GM23248 (cell line): ENCODE results near the gene BRME1.

ENCODE experiments used
- EZH2 ChIP-seq: fragments of 200-600 bp; sonication (generic); IDR thresholded peaks from 2 replicates; pipeline ENCODE4 v1.6.1; 2018; ENCODE audit warnings: antibody characterized with exemption, mild to moderate bottlenecking; ENCODE audit not compliant: insufficient read depth, poor library complexity, severe bottlenecking
- EZH2phosphoT487 ChIP-seq: fragments of 200-600 bp; sonication (generic); IDR thresholded peaks from 2 replicates; pipeline ENCODE4 v1.6.1; 2018; ENCODE audit warnings: antibody characterized with exemption, moderate library complexity, mild to moderate bottlenecking, low read depth; ENCODE audit not compliant: insufficient read depth

DNA sequence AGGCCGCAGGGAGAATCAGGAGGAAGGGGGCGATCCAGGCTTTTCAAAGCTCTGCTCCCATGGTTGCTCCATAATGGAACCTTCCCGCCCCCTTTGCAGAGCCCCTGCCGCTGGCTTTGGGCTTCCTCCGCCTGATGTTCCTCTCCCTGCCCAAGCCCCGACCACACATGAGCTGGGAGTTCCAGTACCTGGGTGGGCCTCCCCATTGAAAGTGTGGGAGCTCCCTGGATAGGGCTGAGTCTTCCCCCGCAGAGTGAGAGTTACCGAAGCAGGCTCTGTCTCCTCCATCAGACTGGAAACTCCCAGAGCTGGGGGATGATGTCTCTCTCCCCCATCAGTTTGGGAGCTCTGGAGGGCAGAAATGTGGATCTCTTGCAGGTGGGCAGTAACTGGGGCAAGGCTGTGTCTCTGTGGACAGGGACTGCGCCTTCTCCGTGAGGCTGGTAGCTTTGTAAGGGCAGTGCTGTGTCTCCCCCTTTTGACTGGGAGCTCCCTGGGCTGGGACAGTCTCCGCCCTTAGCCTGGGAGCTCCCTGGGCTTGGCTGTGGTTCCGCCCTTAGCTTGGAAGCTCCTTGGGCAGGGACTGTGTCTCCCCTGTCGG is 47.1 kb upstream of the BRME1 start:
- TF ChIP-seq EZH2: no peak
- TF ChIP-seq EZH2phosphoT487: no peak
